ENCODE results near the gene MT1H. TPM values are rescaled to one million over a fixed set of nuclear protein-coding genes. Genes with fewer than 3 reads are reported as not detected.
A peak's percentile ranks its signal among the peaks of the same experiment; 100 is the strongest.

Gene MT1H
- total and polyA plus RNA-seq, 2 of the 13 experiments (the other 11 are each of a cell fraction or from before 2014, with no cell fraction given): 0.60 TPM; not detected in 1

DNA sequence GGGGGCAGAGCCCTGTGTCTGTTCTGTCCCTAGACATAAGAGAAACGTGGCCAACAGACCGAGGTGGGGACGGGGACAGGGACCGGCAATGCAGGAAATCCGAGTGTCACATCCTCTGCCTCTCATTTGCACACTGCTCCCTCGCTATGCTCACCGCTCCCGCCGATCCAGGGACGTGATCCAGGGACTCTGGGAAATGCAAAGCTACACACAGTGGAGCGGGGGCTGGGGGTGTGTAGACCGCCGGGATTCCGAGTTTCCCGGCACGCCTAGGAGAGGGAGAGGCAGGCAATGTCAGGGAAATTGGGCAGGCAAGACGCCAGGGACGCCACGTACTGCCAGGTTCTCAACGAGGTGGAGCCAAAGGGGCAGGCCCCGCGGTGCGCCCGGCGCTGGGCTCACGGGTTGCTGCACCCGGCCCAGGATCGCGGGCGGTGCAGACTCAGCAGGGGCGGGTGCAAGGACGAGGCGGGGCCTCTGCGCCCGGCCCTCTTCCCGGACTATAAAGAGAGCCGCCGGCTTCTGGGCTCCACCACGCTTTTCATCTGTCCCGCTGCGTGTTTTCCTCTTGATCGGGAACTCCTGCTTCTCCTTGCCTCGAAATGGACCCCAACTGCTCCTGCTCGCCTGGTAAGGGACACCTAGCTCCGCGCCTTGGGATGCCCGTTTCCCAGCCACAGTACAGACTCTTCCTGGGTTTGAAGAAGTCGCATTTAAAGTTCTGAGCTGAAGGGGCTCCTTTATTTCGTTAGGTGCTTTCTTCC is 12.5 kb downstream of the MT1H start, which contains the start of gene MT1X (continued):
- TF ChIP-seq ZHX2 (IDR thresholded peaks at IDR 0.05; ENCODE audit: low read depth) (no peak), ZHX2 (CRISPR knock-in tag; IDR thresholded peaks at IDR 0.05; ENCODE audit: borderline replicate concordance) (no peak), ZFP1 (CRISPR knock-in tag; IDR thresholded peaks at IDR 0.05) (0 out of 2 replicates have a peak, but pooled peaks have one; percentile 66), CBX2 (IDR thresholded peaks at IDR 0.05; ENCODE audit: low read depth, low read length) (no peak; the same call in 1 of the 2 replicates), CBX2 (CRISPR knock-in tag; IDR thresholded peaks at IDR 0.05; ENCODE audit: low read depth) (peak; percentile 78; the same call in 1 of the 2 replicates), SP1 (IDR thresholded peaks at IDR 0.05) (no peak), SP1 (CRISPR knock-in tag; IDR thresholded peaks at IDR 0.05) (peak; percentile 82), STAG1 (CRISPR knock-in tag; IDR thresholded peaks at IDR 0.05) (no peak), TEF (CRISPR knock-in tag; IDR thresholded peaks at IDR 0.05) (no peak), ZC3H13 (CRISPR knock-in tag; IDR thresholded peaks at IDR 0.05) (no peak), HMG20B (CRISPR knock-in tag; conservative IDR thresholded peaks at IDR 0.05) (0 out of 2 replicates have a peak, but pooled peaks have one; percentile 7), POLR2AphosphoS5 (IDR thresholded peaks at IDR 0.05; ENCODE audit: low read depth, low read length) (peak; percentile 88), ZNF30 (CRISPR knock-in tag; IDR thresholded peaks at IDR 0.05) (no peak), SPEN (CRISPR knock-in tag; IDR thresholded peaks at IDR 0.05; ENCODE audit: low read depth) (peak; percentile 40; the same call in 1 of the 2 replicates), ZSCAN31 (CRISPR knock-in tag; IDR thresholded peaks at IDR 0.05; ENCODE audit: low read depth) (peak; percentile 82), ZSCAN29 (CRISPR knock-in tag; conservative IDR thresholded peaks at IDR 0.05) (0 out of 2 replicates have a peak, but pooled peaks have one; percentile 54), NFIC (IDR thresholded peaks at IDR 0.05; ENCODE audit: low read length) (no peak), SKIL (CRISPR knock-in tag; IDR thresholded peaks at IDR 0.05; ENCODE audit: borderline replicate concordance) (no peak), ZNF136 (CRISPR knock-in tag; IDR thresholded peaks at IDR 0.05; ENCODE audit: low read depth) (no peak)
- TF ChIP-seq, protein P1, sequence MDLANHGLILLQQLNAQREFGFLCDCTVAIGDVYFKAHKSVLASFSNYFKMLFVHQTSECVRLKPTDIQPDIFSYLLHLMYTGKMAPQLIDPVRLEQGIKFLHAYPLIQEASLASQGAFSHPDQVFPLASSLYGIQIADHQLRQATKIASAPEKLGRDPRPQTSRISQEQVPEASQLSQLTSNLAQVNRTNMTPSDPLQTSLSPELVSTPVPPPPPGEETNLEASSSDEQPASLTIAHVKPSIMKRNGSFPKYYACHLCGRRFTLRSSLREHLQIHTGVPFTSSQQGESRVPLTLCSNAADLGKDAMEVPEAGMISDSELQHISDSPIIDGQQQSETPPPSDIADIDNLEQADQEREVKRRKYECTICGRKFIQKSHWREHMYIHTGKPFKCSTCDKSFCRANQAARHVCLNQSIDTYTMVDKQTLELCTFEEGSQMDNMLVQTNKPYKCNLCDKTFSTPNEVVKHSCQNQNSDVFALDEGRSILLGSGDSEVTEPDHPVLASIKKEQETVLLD (CRISPR knock-in tag; IDR thresholded peaks at IDR 0.05; ENCODE audit: low read depth): no peak

Measured in HepG2 (cell line).